B cell (primary cell): ENCODE data around the gene MYEF2. TPM values are rescaled to one million over a fixed set of nuclear protein-coding genes. Genes with fewer than 3 reads are reported as not detected.

Source experiments
- ATAC-seq: fragments of 200-7000 bp; cut with Tn5 transposase; one replicate; pipeline ENCODE4 v1.10.0; 2021; ENCODE audit warnings: low read depth, mild to moderate bottlenecking, moderate number of reproducible peaks, moderate library complexity
- CTCF ChIA-PET: fragments of 350-600 bp; sonication (Branson Sonifier 250); formaldehyde crosslinking; loops from one replicate; lab custom pipeline; 2021; ENCODE audit warnings: antibody characterized with exemption, inconsistent platforms; lab: Charles Lee
- POLR2A ChIA-PET: fragments of 350-600 bp; sonication (Branson Sonifier 250); formaldehyde crosslinking; loops from one replicate; lab custom pipeline; 2021; ENCODE audit warnings: antibody characterized with exemption; lab: Charles Lee
- DNase-seq: peaks from one replicate; pipeline ENCODE4 v3.0.0; 2013
- H2AFZ ChIP-seq: 2 replicates; pipeline ENCODE4 v1.6.1; 2012; ENCODE audit warnings: mild to moderate bottlenecking, low read depth, low read length; ENCODE audit not compliant: insufficient read depth, poor library complexity, severe bottlenecking
- H3K27ac ChIP-seq, 2 donors: 1 replicate in 1 of 2; 2 replicates in 1 of 2; pipeline ENCODE4 v1.5.1; 2012 to 2013; ENCODE audit warnings: low read length in 2 of 2, mild to moderate bottlenecking in 2 of 2, moderate library complexity in 1 of 2
- H3K27me3 ChIP-seq, 4 experiments: fragments of 200-600 bp in 1 of 4; sonication (generic) in 1 of 4; replicated peaks in 1 of 4; 1 replicate in 2 of 4; 2 replicates in 2 of 4; pipeline versions ENCODE4 v1.6.1 to v1.7.0; 2013 to 2016; ENCODE audit warnings: low read length in 3 of 4, mild to moderate bottlenecking in 2 of 4, mixed read lengths in 1 of 4, moderate library complexity in 1 of 4; ENCODE audit not compliant: insufficient read depth in 4 of 4, control insufficient read depth in 3 of 4; ENCODE audit errors: control extremely low read depth in 1 of 4
- H3K36me3 ChIP-seq, 2 experiments: replicated peaks in 1 of 2; 1 replicate in 1 of 2; 2 replicates in 1 of 2; pipeline versions ENCODE4 v1.6.1 to v1.7.1; 2013; ENCODE audit warnings: low read length in 1 of 2; ENCODE audit not compliant: insufficient read depth in 2 of 2, control insufficient read depth in 1 of 2; ENCODE audit errors: control extremely low read depth in 1 of 2, extremely low read depth in 1 of 2
- H3K4me1 ChIP-seq, 2 donors: fragments of 200-600 bp in 1 of 2; sonication (generic) in 1 of 2; 1 replicate in 1 of 2; 2 replicates in 1 of 2; pipeline versions ENCODE4 v1.5.1 to v1.6.1; 2013 to 2017; ENCODE audit warnings: low read length in 2 of 2; ENCODE audit not compliant: control insufficient read depth in 2 of 2, insufficient read depth in 2 of 2
- H3K4me2 ChIP-seq: replicated peaks from 2 replicates; pipeline ENCODE3; 2012; ENCODE audit warnings: mild to moderate bottlenecking, low read depth, low read length; ENCODE audit not compliant: poor library complexity, severe bottlenecking
- H3K4me3 ChIP-seq, 5 experiments: fragments of 200-600 bp in 1 of 5; sonication (generic) in 1 of 5; 1 replicate in 3 of 5; 2 replicates in 2 of 5; pipeline versions ENCODE4 v1.5.1 to v1.7.0; 2011 to 2016; ENCODE audit warnings: low read length in 4 of 5, mild to moderate bottlenecking in 4 of 5, low read depth in 2 of 5, control low read depth in 1 of 5, moderate library complexity in 1 of 5; ENCODE audit not compliant: insufficient read depth in 1 of 5; ENCODE audit errors: control extremely low read depth in 1 of 5, extremely low read depth in 1 of 5
- H3K79me2 ChIP-seq: fragments of 200-600 bp; sonication (generic); one replicate; pipeline ENCODE4 v1.6.0; 2016; ENCODE audit warnings: low read length; ENCODE audit not compliant: control insufficient read depth, insufficient read depth
- H3K9ac ChIP-seq: fragments of 200-600 bp; sonication (generic); 2 replicates; pipeline ENCODE4 v1.6.1; 2017; ENCODE audit warnings: mild to moderate bottlenecking, low read length, moderate library complexity
- H3K9me3 ChIP-seq, 3 donors: one replicate each; pipeline versions ENCODE4 v1.6.1 to v1.7.1; 2013; ENCODE audit warnings: low read length in 2 of 3; ENCODE audit not compliant: control insufficient read depth in 2 of 3, insufficient read depth in 1 of 3; ENCODE audit errors: control extremely low read depth in 1 of 3
- H4K20me1 ChIP-seq: 2 replicates; pipeline ENCODE4 v1.6.0; 2012; ENCODE audit warnings: mild to moderate bottlenecking, low read length; ENCODE audit not compliant: insufficient read depth, control insufficient read depth, poor library complexity, severe bottlenecking
- H3K27ac Mint-ChIP-seq: one replicate; pipeline ENCODE4 v1.8.0; 2021; ENCODE audit warnings: mixed read lengths
- H3K27me3 Mint-ChIP-seq: one replicate; pipeline ENCODE4 v1.8.0; 2021; ENCODE audit warnings: mixed read lengths
- H3K4me1 Mint-ChIP-seq: one replicate; pipeline ENCODE4 v1.8.0; 2021; ENCODE audit warnings: mixed read lengths
- H3K4me3 Mint-ChIP-seq: one replicate; pipeline ENCODE4 v1.8.0; 2021; ENCODE audit warnings: mixed read lengths
- H3K9me3 Mint-ChIP-seq: one replicate; pipeline ENCODE4 v1.8.0; 2022; ENCODE audit warnings: mixed read lengths; ENCODE audit not compliant: insufficient read depth
- EZH2 ChIP-seq: IDR thresholded peaks from 2 replicates; pipeline ENCODE4 v1.6.1; 2012; ENCODE audit warnings: borderline replicate concordance, low read depth, mild to moderate bottlenecking, moderate library complexity, low read length; ENCODE audit not compliant: insufficient read depth, poor library complexity, severe bottlenecking
- WGBS: methylation state at CpG from one replicate; pipeline ENCODE4 v1.1.5; 2013; ENCODE audit warnings: missing lambda C conversion rate; ENCODE audit not compliant: insufficient coverage; 5-methylcytosine and 5-hydroxymethylcytosine counted together
- intact Hi-C: fragments of 100-400 bp; cut with micrococcal nuclease; formaldehyde crosslinking; loops from one replicate; pipeline ENCODE4 v1.10.0; 2022
- polyA plus RNA-seq: library from polyadenylated mRNA; depleted of rRNA; stranded (reverse); fragments of >200 nt; gene quantifications from 2 replicates; pipeline ENCODE4 v1.2.3, GENCODE V29; 2012
- total RNA-seq, 2 donors: library from RNA; stranded (reverse); fragments of 120-200 nt in 1 of 2; gene quantifications; 1 replicate in 1 of 2; 2 replicates in 1 of 2; pipeline versions ENCODE4 v1.2.3 to v1.2.4, GENCODE V29; 2013 to 2022
- TF ChIP-seq, protein P1 (sequence below): fragments of 200-600 bp; IDR thresholded peaks from one replicate; pipeline ENCODE4 v1.8.0; 2022; ENCODE audit warnings: antibody characterized with exemption, mild to moderate bottlenecking

The MYEF2 gene
- total and polyA plus RNA-seq, 2 donors (not counting 1 experiment from before 2014, with no cell fraction given) = 3.9 to 34.3 TPM

DNA sequence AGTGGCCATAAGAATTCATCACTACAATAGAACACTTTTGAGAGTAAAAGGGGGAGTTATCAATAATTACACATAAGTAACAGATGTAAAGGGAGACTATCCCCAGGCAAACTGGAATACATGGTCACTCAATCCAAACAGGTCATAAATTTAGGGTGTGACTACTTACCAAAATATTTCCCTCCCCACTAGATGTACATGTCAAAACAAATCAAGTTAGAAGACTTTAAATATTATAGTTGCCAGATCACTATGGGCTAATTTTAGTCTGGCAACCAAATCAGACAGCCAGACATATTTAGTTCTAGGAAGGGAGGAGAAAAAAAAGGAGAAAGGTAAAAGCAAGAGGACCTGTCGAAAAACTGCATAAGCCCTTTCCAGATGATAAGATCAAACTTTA is 34.2 kb downstream of the MYEF2 start:
- no peaks in the 10 kb centered on the region for H3K9me3 Mint-ChIP-seq
- no peak overlapping the region for H3K9ac ChIP-seq
- H3K27ac ChIP-seq = no peak overlapping the region
- H3K4me1 ChIP-seq = no peaks in the 10 kb centered on the region
- H3K4me3 ChIP-seq = no peak overlapping the region
- H3K79me2 ChIP-seq = no peaks in the 10 kb centered on the region
- POLR2A ChIA-PET = no interaction called here
- H3K27ac Mint-ChIP-seq = no peak overlapping the region
- H4K20me1 ChIP-seq = no peaks in the 10 kb centered on the region
- no peaks in the 10 kb centered on the region for H3K27me3 Mint-ChIP-seq
- CTCF ChIA-PET = no interaction called here
- no peaks in the 10 kb centered on the region for H3K27me3 ChIP-seq
- H3K36me3 ChIP-seq = peaks cover 0 to under 1% of the 10 kb centered on the region in 2 experiments
- no peak for ATAC-seq
- H3K4me3 Mint-ChIP-seq = no peak overlapping the region
- H3K9me3 ChIP-seq = no peaks in the 10 kb centered on the region
- H3K4me1 Mint-ChIP-seq = peaks cover 3% of the 10 kb centered on the region
- DNase-seq = no peak
- no peak for TF ChIP-seq EZH2
- TF ChIP-seq, protein P1, sequence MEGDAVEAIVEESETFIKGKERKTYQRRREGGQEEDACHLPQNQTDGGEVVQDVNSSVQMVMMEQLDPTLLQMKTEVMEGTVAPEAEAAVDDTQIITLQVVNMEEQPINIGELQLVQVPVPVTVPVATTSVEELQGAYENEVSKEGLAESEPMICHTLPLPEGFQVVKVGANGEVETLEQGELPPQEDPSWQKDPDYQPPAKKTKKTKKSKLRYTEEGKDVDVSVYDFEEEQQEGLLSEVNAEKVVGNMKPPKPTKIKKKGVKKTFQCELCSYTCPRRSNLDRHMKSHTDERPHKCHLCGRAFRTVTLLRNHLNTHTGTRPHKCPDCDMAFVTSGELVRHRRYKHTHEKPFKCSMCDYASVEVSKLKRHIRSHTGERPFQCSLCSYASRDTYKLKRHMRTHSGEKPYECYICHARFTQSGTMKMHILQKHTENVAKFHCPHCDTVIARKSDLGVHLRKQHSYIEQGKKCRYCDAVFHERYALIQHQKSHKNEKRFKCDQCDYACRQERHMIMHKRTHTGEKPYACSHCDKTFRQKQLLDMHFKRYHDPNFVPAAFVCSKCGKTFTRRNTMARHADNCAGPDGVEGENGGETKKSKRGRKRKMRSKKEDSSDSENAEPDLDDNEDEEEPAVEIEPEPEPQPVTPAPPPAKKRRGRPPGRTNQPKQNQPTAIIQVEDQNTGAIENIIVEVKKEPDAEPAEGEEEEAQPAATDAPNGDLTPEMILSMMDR = no peak
- intact Hi-C loops = no loop called here
- H2AFZ ChIP-seq = no peak overlapping the region
- no CpG with 5 or more reads among the region's 1 CpG for WGBS
- no peak overlapping the region for H3K4me2 ChIP-seq

DNA sequence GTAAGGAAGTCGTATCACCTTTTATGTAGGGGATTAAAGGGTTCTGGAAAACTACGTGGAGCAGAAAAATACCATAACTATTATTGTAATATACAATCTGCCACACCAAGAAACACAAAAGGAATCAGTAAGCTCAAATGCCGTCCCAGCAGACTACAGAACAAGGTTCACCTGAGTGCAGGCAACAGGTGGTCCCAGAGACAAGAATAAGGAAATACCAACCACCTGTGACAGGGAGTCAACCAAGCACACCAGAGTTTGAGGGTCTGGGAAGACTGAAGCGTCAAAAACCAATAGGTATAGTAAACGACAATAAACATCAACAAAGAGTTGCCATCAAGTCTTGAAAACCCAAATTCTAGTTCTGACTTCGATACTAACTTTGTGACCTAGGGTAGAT is 45.2 kb downstream of the MYEF2 start:
- no peak overlapping the region for H3K4me3 ChIP-seq
- ChIA-PET CTCF (no interaction called here), POLR2A (no interaction called here)
- H3K79me2 ChIP-seq = no peaks in the 10 kb centered on the region
- TF ChIP-seq, protein P1 = no peak
- Mint-ChIP-seq H3K4me1 (no peaks in the 10 kb centered on the region), H3K9me3 (no peaks in the 10 kb centered on the region), H3K27ac (no peak overlapping the region), H3K27me3 (no peaks in the 10 kb centered on the region), H3K4me3 (no peak overlapping the region)
- no peaks in the 10 kb centered on the region for H3K27me3 ChIP-seq
- no peak overlapping the region for H2AFZ ChIP-seq
- H3K27ac ChIP-seq = no peak overlapping the region
- no peaks in the 10 kb centered on the region for H4K20me1 ChIP-seq
- no peak for ATAC-seq
- no peak overlapping the region for H3K9ac ChIP-seq
- no peaks in the 10 kb centered on the region for H3K9me3 ChIP-seq
- H3K4me2 ChIP-seq = no peak overlapping the region
- DNase-seq = no peak
- no peaks in the 10 kb centered on the region for H3K4me1 ChIP-seq
- no peaks in the 10 kb centered on the region for H3K36me3 ChIP-seq
- intact Hi-C loops = no loop called here
- WGBS = no CpG with 5 or more reads among the region's 6 CpGs
